T1000 (cell line): ENCODE data around the gene DNAJB7.
"Not testable (repeated sequence)": the region's sequence is repeated elsewhere in the genome, so short reads cannot be mapped to it uniquely, and the experiment has no call there.

Source experiments
- DNase-seq: peaks from one replicate; lab custom pipeline; 2025; ENCODE audit warnings: mixed read lengths; lab: John Stamatoyannopoulos, UW

Gene DNAJB7

DNA sequence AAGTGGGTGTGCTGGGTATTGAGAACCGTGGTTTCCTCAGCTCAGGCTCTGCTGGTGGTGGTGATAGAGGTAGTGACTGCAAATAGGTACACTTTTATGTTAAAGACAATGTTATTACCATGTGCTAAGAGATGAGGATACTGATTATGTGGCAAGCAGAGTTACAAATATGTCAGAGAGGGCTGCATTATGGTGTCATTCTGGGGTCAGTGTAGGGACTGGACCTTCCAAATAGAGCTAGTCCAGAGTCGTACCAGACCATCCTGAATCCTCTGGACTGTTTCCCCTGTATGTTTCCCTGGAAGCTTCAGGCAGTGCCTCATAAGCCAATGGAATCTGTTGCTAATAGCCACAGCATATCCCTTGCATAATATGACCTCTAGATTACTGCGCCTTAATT is at the start of gene DNAJB7:
Gene DNAJB7, minus strand, starts transcription at position 101 of the 400 bp plus-strand sequence. CDS start 119 bp downstream, outside the sequence.
- no peak for DNase-seq

DNA sequence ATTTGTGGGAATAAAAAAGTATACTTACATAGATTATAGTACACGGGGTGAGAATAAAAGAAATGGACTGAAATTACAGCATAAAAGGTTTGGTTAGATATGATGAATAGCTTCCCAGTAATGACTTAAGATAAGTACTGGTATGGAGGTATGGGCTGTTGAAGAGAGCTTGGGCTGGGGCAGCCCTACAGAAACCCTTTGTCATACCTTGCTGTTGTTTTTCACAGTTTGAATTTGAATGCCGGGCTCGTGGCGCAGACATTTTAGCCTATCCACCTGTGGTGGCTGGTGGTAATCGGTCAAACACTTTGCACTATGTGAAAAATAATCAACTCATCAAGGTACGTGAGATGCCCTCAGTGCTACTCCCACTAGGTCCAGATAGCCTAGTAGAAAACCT is 47.0 kb upstream of the DNAJB7 start:
- no peak for DNase-seq

DNA sequence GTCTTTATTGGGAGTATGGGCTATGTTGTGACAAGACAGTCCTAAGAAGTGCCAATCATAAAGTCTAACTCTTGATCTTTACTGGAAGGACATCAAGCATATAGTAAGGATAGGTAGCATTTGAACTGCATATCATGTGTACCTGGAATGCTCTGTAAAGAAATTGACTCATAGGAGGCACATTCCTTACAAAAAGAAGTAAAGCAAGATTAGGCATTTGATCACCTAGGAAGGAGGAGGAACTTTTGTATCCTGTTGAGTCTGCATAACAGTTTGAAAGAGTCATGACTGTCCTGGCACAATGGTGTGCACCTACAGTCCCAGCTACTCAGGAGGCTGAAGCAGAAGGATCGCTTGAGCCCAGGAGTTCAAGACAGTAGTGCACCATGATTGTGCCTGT is 42.2 kb upstream of the DNAJB7 start:
- no peak for DNase-seq

DNA sequence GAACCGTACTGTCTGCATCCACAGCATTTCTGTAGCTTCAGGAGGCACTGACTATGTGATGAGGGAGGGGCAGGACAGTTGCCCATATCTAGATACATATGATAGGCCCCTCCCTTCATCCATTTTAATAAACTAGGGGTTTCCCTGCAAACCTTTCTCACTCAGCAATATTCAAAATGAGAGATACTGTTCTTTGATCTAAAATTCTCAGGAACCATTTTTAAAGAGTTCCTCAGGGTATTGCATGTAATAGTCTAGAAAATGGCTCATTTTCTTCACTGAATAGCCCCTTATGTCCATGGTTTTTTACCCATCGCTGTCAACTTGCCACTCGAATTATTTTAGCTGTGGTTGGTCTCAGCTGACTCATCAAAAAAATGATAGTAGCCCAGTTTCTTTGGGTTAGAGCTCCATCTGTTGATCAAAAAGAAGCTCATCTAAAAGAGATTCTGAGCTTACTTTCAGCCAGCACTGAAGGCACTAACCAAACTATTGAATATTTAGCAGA is 37.0 kb upstream of the DNAJB7 start:
- DNase-seq, result no peak

DNA sequence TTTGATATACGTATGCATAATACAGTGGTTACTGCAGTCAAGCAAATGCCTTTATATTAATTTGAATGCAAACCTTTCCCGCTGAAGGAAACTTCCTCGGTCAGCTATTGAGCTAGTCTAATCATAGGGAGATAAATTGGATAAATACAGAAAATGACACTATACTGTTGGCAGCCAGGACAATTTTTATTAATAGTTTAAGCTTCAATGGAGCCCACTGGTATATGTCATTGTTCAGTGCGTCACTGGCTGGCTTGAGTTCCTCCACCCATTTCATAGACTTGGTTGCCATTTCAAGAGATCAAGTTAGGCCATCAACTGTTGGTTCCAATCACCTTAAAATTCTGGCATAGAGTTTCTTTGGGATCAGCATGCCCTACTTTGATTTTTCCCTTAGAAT is 32.5 kb upstream of the DNAJB7 start:
- no peak for DNase-seq

DNA sequence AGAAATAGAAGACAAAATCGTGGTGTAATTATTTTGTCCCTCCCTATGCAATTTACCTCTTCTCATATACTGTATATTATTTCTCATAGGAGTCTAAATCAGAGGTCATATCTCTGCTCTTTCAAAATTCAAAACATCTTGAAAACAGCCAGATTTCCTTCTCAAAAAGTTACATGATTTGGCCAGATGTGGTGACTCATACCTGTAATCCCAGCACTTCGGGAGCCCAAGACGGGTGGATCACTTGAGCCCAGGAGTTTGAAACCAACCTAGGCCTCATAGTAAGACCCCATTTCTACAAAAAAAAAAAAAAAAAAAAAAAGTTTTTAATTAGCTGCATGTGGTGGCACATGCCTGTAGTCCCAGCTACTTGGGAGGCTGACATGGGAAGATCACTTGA is 29.0 kb upstream of the DNAJB7 start:
- no peak for DNase-seq

DNA sequence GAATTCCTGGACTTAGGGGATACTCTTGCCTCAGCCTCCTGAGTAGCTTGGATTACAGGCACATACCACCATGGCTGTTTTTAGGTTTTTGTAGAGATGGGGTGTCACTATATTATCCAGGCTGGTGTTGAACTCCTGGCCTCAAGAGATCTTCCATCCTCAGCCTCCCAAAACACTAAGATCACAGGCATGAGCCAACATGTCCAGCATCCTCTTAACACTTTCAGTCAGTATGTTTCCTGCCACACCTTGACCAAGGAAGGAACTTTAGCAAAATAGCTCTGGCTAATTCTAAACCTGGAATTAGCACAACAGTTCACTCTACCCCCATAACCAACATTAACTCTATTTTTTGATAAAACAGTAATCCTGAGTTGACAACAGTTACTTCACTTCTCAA is 27.2 kb upstream of the DNAJB7 start:
- no peak for DNase-seq

DNA sequence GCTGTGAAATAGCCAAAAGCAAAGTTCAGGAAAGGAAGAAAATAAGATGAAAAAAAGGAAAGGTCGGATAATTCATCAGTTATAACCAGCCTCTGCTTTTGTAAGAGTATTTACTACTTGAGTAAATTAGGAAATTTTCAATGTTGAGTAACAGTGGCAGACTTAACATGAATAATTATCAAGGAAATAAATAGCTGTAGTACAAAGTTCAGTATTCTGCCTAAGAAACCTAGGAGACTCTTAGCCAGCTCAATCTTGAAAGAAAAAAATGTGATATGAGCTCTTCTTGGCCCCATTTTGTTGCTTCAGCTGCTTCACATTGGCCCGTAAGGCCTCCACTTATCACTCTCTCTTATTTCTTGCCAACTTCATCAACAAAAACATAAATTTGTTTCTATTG is 17.0 kb upstream of the DNAJB7 start:
- DNase-seq, result no peak

DNA sequence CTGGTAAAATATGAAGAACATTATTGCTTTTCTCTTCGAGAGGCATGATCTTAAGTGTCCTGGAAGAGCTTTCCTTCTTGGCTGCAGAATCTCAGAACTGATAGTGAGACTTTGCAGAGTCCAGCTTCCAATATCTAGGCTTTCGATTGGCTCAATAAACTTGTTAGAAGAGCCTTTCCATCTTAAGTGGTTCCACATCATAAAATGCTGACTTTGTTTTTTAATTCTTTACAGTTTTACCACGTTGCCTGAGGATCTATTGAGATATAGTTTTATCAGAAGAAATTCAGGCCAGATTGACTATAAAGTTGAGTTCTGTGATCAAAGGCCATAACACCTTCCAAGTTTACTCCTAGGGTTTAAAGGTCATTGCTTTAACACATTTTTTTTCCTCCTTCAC is 15.6 kb upstream of the DNAJB7 start:
- no peak for DNase-seq

DNA sequence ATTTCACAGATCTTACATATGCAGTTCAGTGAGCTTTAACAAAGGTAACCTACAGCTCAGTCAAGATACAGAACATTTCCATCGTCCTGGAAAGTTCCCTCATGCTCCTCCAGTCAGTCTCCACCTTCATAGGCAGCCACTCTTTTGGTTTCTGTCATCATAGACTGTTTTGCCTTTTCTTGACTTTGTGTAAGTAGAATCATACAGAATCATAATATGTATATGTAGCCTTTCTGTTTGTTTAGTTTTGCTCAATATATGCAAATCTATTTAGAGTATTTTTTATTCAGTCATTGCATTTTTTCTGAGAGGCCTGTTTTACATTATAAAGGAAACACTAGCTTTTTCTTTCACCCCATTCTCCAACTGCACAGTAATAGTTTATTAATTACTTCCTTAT is 15.0 kb upstream of the DNAJB7 start:
- DNase-seq, result no peak

DNA sequence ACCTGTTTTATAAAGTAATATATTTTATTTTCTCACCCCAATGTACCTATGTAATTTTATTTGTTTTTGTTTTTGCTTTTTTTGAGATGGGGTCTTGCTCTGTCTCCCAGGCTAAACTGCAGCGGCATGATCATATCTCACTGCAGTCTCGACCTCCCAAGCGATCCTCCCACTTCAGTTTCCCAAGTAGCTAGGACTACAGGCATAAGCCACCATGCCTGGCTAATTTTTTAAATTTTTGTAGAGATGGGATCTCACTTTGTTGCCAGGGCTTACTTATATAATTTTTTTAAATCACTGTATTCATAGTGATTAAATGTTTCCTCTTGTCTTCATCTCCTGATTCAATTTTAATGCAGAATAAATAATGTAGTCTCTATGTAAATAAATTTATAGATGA is 13.2 kb upstream of the DNAJB7 start:
- no peak for DNase-seq

DNA sequence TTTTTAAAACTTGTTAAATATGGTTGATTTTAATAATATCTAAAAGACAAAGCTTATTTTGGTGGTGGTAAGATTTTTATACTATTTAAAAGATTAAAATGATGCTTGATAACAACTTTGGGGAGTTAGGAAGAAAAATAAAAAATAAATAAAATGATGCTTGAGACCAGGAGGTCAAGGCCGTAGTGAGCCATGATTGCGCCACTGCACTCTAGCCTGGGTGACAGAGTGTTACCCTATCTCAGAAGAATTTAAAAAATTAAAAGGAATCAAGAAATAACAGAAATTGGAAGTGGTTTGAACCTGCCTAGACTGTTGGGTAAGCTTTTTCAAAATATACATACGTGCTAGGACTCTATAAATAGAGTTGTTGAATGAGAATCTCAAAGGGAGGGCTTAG is 12.1 kb upstream of the DNAJB7 start:
- DNase-seq, result no peak

DNA sequence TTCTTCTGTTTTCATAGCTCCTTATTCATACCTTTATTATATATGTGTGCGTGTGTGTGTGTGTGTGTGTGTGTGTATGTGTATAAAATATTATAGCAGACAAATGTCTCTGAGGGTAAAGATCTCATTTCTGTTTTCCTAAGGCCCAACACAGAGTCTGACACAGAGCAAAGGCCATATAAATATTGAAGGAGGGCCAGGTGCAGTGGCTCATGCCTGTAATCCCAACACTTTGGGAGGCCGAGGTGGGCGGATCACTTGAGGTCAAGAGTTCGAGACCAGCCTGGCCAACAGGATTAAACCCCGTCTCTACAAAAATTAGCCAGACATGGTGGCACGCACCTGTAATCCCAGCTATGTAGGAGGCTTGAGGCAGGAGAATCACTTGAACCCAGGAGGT is 6.5 kb upstream of the DNAJB7 start:
- DNase-seq, result not testable (repeated sequence)

DNA sequence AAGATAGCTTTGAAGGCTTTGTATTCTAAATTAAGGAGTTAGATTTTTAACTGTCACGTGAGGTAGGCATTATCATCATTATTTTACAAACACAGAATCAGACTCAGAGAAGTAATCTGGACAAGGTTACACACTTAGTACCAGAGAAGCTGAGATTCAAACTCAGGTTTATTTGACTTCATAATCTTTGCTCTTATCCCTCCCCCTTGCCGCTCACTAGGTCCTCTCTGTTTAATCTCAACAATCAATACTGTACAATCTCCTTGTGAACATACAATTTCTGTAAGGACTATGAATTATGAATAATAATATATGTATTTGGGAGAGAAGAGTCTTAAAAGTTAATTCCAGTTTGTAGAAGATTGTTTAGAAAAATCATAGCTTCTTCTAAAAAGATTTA is 5.2 kb upstream of the DNAJB7 start:
- DNase-seq, result no peak

DNA sequence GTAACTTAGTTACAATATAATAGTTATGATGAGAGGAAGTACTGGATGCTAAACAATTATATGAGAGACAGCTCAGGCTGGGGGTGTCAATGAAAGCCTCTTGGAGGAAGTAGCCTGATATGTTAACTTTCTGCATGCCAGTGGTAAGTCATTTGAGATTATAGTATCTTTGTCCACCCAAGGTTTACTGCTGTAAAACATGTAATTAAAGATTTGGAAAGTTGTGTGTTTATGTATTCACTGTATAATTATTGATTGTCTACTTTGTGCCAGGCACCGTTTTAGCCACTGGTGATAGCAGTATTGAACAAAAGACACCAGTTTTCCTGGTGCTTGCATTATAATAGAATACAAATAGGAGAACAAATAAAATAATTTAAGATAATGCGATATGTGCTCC is 624 bp upstream of the DNAJB7 start:
- no peak for DNase-seq

DNA sequence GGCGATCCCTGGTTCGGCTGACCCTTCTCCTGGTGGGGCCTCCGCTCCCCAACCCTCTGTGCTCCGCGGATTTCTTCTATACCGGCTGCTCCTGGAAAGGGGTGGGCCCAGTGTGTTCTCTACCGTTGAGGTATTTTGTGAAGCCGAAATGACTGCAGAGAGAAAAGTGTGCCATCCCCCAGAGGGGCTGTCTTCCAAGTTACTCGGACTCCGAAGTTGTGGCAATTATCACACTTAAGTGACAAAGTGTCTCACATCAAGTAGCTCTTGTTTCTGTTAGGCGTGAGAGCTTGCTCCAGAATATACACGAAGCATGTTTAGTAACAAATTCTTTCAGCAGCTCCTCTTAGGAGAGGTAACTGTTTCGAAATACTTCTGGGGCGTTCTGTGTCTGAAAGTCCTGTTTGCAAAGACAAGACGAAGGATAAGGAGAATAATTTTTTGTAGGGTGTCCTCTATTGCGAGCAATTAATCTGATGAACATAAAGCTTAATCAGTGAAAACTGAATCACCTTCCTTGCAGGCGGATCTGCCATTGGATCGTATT is 4.5 kb downstream of the DNAJB7 start:
- DNase-seq, result no peak

DNA sequence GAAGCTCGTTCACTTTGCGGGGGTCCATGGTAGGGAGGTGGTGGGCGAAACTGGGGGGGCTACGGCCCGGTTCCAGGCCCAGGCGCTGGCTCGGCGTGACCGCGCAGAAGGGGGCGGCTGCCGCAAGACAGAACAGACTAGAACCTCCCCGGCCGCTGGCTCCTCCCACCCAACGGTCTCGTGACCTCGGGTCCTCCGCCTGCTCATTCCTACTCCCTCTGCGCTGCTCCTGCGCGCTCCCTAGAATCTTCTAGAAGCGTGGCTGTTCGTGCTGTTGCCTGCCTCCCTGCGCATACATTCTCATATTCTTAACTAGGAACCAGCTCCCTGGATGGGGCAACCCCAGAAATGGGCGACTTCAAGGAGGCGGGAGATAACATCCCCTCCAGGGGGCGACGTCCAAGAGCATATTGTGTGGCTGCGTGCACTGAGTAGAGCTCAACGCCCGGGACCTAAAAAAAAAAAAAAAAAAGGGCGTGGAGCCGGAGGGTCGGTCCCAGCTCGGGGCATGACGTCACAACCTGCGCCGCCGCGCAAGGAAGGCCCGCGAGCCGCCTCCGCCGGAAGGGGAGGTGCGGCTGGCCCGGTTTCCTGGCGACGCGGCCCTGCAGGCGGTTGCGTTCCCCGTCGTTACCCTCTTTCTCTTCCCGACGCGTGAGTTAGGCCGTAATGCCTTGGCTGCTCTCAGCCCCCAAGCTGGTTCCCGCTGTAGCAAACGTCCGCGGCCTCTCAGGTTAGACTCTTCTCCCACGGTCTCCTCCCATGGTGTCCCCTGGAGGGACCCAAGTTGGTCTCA is 5.2 kb downstream of the DNAJB7 start, which contains the start of the genes ST13 and XPNPEP3:
Gene ST13, minus strand, starts transcription at position 127 of the 796 bp plus-strand sequence. Its CDS starts 99 bp downstream, at position 28.
Gene XPNPEP3, plus strand, starts transcription at position 636 of the 796 bp plus-strand sequence. Its CDS starts 34 bp downstream, at position 670.
- DNase-seq, result peak; percentile 93

DNA sequence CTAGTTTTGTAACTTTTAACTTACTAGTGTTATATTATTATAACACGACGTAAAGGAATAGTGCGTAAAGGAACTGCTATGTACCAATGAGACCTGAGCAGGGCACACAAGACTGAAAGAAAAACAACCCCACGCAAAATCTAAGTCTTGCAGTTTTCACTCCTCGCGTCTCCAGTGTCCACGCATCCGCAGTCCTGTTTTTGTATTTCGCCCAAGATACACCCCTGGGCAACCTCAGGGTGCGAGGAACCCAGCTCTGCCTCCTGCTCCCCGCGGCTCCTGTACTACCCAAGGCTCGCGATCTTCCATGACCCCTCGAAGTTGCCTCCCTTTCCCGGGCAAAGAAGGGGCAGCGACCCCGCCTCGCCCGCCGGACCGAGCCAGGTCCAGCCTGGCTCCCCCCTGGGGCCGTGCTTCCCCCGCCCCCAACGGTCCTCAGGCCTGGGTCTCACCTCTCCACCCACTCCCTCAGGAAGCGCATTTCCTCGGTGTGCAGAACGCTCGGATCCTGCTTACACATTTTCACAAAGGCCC is 5.9 kb downstream of the DNAJB7 start:
- no peak for DNase-seq

DNA sequence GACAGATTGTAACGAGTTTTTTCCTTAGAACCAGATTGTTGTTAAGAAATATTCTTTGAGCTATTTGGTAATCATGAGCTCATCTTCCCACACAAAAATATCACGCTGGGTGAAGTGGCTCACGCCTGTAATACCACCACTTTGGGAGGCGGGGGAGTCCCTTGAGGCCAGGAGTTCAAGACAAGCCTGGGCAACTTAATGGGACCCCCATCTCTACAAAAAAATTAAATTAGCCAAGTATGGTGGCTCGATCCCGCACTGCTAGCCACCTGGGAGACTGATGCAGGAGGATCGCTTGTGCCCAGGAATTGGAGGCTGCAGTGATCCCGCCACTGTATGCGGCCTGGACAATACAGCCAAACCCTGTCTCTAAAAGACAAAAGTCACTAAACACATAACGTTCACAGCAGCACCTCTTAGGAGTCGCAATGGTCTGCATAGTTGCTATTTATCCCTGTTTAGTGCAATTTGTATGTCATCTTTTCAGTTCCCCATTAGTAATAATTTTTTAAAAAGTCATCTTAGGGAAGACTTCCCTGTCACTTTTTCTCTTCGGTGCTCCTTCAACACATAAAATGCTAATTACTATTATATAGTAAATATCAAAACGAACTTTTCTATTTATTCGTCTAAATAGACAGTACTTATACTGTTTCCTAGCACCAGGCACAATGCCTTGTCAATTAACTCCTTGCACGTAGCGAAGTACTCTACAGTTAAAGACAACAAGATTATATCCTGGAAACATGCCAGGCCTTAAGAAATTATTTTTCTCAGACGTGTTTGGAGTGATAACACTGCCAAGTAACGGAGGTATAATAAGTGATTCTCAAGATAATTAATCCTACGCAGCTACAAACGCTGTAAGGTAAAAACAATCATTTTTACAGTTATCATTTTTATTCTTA is 6.6 kb downstream of the DNAJB7 start:
- no peak for DNase-seq

DNA sequence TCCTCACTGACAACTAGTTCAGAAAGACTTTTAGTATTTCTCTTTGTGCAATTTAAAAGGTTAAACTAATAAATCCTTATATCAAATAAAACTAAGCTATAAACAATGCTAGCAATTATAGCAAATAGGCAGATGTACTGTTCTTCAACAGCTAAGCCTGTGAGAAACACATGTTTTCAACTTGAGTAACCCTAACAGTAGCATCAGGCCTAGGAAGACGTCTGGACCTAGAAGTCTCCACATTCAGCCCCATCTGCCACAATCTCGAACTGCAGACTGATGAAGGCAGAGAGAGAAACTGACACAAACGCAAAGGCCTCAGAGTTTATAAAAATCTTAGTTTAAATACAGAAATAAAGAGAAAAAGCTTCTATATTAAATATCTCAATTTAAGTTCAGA is 8.0 kb downstream of the DNAJB7 start:
- DNase-seq, result no peak

DNA sequence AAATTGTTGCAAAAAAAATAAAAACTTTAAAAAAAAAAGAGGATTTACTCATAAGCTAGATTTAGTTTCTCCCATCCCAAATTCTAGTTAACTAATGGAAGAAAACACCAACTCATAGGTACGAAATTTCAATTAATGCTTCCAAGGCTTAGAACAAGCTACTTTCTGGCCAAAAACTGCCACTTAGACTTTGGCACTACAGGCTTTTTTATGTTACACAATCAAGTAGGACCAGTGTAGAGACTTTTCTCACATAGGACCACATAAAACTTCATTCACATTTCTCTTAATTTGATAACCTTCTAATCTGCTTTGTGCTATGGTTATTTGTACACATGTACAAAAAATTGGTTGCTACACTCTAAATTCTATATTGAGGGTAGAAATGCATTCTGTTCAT is 8.6 kb downstream of the DNAJB7 start:
- DNase-seq, result no peak

DNA sequence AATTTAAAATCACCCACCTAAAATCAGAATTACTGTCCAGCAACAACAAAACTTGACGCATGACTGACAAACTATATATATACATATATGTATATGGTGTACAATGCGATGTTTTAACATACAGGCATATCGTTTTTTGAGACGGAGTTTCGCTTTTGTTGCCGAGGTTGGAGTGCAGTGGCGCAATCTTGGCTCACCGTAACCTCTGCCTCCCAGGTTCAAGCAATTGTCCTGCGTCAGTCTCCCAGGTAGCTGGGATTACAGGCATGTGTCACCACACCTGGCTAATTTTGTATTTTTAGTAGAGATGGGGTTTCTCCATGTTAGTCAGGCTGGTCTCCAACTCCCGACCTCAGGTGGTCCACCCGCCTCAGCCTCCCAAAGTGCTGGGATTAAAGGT is 16.1 kb downstream of the DNAJB7 start:
- DNase-seq, result not testable (repeated sequence)
